Epithelial cell of proximal tubule (primary cell): ENCODE measurements around the gene PPP3R2. TPM values are rescaled to one million over a fixed set of nuclear protein-coding genes. Genes with fewer than 3 reads are reported as not detected.
A peak's percentile ranks its signal among the peaks of the same experiment; 100 is the strongest.

Source experiments
- DNase-seq: peaks from one replicate; pipeline ENCODE4 v3.0.0-alpha.2; 2011; ENCODE audit warnings: low read depth
- H3K4me3 ChIP-seq: 2 replicates; pipeline ENCODE4 v1.5.1; 2011; ENCODE audit warnings: low read depth, mild to moderate bottlenecking, low read length
- CTCF ChIP-seq: conservative IDR thresholded peaks from 2 replicates; pipeline ENCODE4 v1.5.1; 2012; ENCODE audit warnings: low read depth, mild to moderate bottlenecking, low read length
- total RNA-seq: library from RNA; depleted of rRNA; stranded (reverse); fragments of >200 nt; gene quantifications from 2 replicates; pipeline ENCODE4 v1.2.3, GENCODE V29; 2015

The PPP3R2 gene
- total RNA-seq, 1 donor from 2014 or later, result not detected

DNA sequence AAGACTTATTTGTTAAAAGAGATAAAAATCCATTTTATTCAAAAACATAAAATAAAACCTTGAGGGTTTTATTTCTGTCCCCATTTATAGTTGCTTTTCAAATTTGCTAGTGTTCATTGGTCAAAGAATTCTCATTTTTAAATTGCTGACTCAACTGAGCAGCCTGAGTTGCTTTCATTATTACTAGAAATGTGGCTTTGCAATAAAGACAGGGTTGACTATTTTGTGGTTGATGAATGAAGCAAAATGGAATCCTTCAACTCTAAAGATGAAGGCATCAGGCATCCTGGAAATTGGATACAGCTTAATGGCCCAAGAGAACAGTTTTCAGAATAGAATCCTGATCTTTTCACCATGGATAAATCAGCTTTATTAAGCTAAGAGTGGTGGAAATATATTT lies 23.9 kb upstream of the PPP3R2 start:
- DNase-seq, result no peak

GRCh38 chr9:101605547-101605946 lies 10.8 kb upstream of the PPP3R2 start:
- H3K4me3 ChIP-seq, result no peak overlapping the region
- no peak for DNase-seq
- TF ChIP-seq CTCF, result no peak

More for the DNA sequence above, 23.9 kb upstream of the PPP3R2 start:
- H3K4me3 ChIP-seq, result no peak overlapping the region
- TF ChIP-seq CTCF, result no peak

GRCh38 chr9:101604296-101604695 lies 9.5 kb upstream of the PPP3R2 start:
- DNase-seq, result no peak
- no peak for TF ChIP-seq CTCF
- no peak overlapping the region for H3K4me3 ChIP-seq

- peak; percentile 79 for TF ChIP-seq CTCF
- H3K4me3 ChIP-seq, result no peak overlapping the region
- peak; percentile 9 for DNase-seq
These were observed 7.4 kb upstream of the PPP3R2 start for GRCh38 chr9:101601904-101602765.

GRCh38 chr9:101593345-101593744 lies 1.4 kb downstream of the PPP3R2 start:
- TF ChIP-seq CTCF, result no peak
- DNase-seq, result no peak

GRCh38 chr9:101592788-101593187 lies 2.0 kb downstream of the PPP3R2 start:
- DNase-seq, result no peak
- no peak overlapping the region for H3K4me3 ChIP-seq
- no peak for TF ChIP-seq CTCF

More at GRCh38 chr9:101593345-101593744, 1.4 kb downstream of the PPP3R2 start:
- H3K4me3 ChIP-seq, result no peak overlapping the region
